DOHH2 (cell line): Measurements from ENCODE around the gene SS18L1.

ENCODE experiments used
- H3F3A ChIP-seq: fragments of 200-600 bp; sonication (generic), shearing (Covaris generic); 2 replicates; pipeline ENCODE4 v1.6.0; 2016; ENCODE audit warnings: antibody characterized with exemption, mild to moderate bottlenecking; ENCODE audit not compliant: control insufficient read depth, insufficient read depth
- H3K27ac ChIP-seq: fragments of 200-600 bp; sonication (generic); 2 replicates; pipeline ENCODE4 v1.5.1; 2014; ENCODE audit warnings: low read depth, mild to moderate bottlenecking, low read length, moderate library complexity
- H3K27me3 ChIP-seq: fragments of 200-600 bp; sonication (generic); 2 replicates; pipeline ENCODE4 v1.6.1; 2014; ENCODE audit warnings: mild to moderate bottlenecking, low read length, mixed read lengths; ENCODE audit not compliant: control insufficient read depth
- H3K36me3 ChIP-seq: fragments of 200-600 bp; sonication (generic); 2 replicates; pipeline ENCODE4 v1.6.1; 2014; ENCODE audit warnings: mild to moderate bottlenecking, low read length, moderate library complexity, mixed read lengths; ENCODE audit not compliant: control insufficient read depth
- H3K4me1 ChIP-seq: fragments of 200-600 bp; sonication (generic); 2 replicates; pipeline ENCODE4 v1.6.1; 2014; ENCODE audit warnings: mild to moderate bottlenecking, low read length, mixed read lengths; ENCODE audit not compliant: control insufficient read depth
- H3K4me2 ChIP-seq: fragments of 200-600 bp; sonication (generic); 2 replicates; pipeline ENCODE4 v1.6.0; 2014; ENCODE audit warnings: mild to moderate bottlenecking, low read length, moderate library complexity
- H3K4me3 ChIP-seq: fragments of 200-600 bp; sonication (generic); 2 replicates; pipeline ENCODE4 v1.5.1; 2014; ENCODE audit warnings: mild to moderate bottlenecking, low read length, mixed read lengths
- H3K79me2 ChIP-seq: fragments of 200-600 bp; sonication (generic); 2 replicates; pipeline ENCODE4 v1.6.1; 2014; ENCODE audit warnings: mild to moderate bottlenecking, low read length, mixed read lengths; ENCODE audit not compliant: control insufficient read depth
- H3K9me2 ChIP-seq: fragments of 200-600 bp; sonication (generic); replicated peaks from 2 replicates; pipeline ENCODE4 v1.6.1; 2014; ENCODE audit warnings: mild to moderate bottlenecking, low read length, mixed read lengths; ENCODE audit not compliant: control insufficient read depth
- H3K9me3 ChIP-seq: fragments of 200-600 bp; sonication (generic); 2 replicates; pipeline ENCODE4 v1.6.1; 2014; ENCODE audit warnings: antibody characterized with exemption, low read length, mixed read lengths; ENCODE audit not compliant: control insufficient read depth, insufficient read depth
- H4K20me1 ChIP-seq: fragments of 200-600 bp; sonication (generic); 2 replicates; pipeline ENCODE4 v1.6.0; 2014; ENCODE audit warnings: low read depth, mild to moderate bottlenecking, antibody characterized with exemption, low read length, moderate library complexity; ENCODE audit not compliant: control insufficient read depth, insufficient read depth
- EZH2phosphoT487 ChIP-seq: fragments of 200-600 bp; sonication (generic); IDR thresholded peaks from 2 replicates; pipeline ENCODE4 v1.6.1; 2017; ENCODE audit warnings: borderline replicate concordance, mild to moderate bottlenecking, antibody characterized with exemption, low read length, moderate library complexity, mixed read lengths
- TF ChIP-seq, protein P1 (sequence below): fragments of 200-600 bp; sonication (generic); IDR thresholded peaks from one replicate; pipeline ENCODE4 v1.5.1; 2014; ENCODE audit warnings: antibody characterized with exemption, mild to moderate bottlenecking, low read depth, low read length; ENCODE audit not compliant: poor library complexity, severe bottlenecking

The SS18L1 gene

DNA sequence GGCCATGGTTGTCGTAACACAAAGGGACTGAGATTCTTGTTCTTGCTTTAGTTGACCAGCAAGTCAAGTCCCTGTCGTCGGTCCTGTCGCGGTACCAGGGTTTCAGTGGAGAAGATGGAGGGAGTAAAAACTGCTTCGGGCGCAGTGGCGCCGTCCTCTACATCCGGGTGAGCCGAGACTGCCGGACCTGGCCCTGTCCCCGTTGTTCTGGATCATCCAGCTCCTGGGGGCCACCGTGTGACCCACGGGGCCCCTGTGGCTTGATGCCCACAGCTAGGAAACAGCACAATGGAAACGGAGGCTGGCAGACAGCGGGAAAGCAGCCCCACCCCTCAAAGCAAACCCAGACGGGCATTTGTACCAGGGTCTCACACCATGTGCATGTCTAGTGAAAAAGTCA is 54.2 kb downstream of the SS18L1 start:
- H3K9me2 ChIP-seq = no peaks in the 10 kb centered on the region
- H3K4me1 ChIP-seq = peaks cover 54% of the 10 kb centered on the region
- H3K27ac ChIP-seq = no peak overlapping the region
- peaks cover 59% of the 10 kb centered on the region for H3K36me3 ChIP-seq
- no peak for TF ChIP-seq EZH2phosphoT487
- TF ChIP-seq, protein P1, sequence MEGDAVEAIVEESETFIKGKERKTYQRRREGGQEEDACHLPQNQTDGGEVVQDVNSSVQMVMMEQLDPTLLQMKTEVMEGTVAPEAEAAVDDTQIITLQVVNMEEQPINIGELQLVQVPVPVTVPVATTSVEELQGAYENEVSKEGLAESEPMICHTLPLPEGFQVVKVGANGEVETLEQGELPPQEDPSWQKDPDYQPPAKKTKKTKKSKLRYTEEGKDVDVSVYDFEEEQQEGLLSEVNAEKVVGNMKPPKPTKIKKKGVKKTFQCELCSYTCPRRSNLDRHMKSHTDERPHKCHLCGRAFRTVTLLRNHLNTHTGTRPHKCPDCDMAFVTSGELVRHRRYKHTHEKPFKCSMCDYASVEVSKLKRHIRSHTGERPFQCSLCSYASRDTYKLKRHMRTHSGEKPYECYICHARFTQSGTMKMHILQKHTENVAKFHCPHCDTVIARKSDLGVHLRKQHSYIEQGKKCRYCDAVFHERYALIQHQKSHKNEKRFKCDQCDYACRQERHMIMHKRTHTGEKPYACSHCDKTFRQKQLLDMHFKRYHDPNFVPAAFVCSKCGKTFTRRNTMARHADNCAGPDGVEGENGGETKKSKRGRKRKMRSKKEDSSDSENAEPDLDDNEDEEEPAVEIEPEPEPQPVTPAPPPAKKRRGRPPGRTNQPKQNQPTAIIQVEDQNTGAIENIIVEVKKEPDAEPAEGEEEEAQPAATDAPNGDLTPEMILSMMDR = no peak
- H3K9me3 ChIP-seq = no peaks in the 10 kb centered on the region
- H3F3A ChIP-seq = peaks cover 17% of the 10 kb centered on the region
- H3K27me3 ChIP-seq = no peaks in the 10 kb centered on the region
- no peak overlapping the region for H3K4me2 ChIP-seq
- peaks cover 17% of the 10 kb centered on the region for H3K79me2 ChIP-seq
- H4K20me1 ChIP-seq = no peaks in the 10 kb centered on the region; the same call in 1 of the 2 replicates
- H3K4me3 ChIP-seq = no peak overlapping the region

DNA sequence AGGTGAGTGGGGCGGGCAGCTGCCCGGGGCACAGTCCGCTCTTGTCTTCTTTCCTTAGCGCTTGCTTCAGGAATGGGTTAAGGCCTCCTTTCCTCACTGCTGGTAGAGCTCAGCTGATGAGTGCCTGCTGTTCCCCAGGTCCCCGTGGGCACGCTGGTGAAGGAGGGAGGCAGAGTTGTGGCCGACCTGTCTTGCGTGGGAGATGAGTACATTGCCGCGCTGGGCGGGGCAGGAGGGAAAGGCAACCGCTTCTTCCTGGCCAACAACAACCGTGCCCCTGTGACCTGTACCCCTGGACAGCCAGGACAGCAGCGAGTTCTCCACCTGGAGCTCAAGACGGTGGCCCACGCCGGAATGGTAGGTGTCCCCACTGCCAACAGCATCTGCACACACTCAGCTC is 54.9 kb downstream of the SS18L1 start:
- peaks cover 59% of the 10 kb centered on the region for H3K4me1 ChIP-seq
- H3K27me3 ChIP-seq = no peaks in the 10 kb centered on the region
- H3K9me3 ChIP-seq = no peaks in the 10 kb centered on the region
- H3K36me3 ChIP-seq = peaks cover 59% of the 10 kb centered on the region
- peaks cover 15% of the 10 kb centered on the region; the same call in 1 of the 2 replicates for H3F3A ChIP-seq
- TF ChIP-seq, protein P1 = no peak
- TF ChIP-seq EZH2phosphoT487 = no peak
- H3K79me2 ChIP-seq = peaks cover 14% of the 10 kb centered on the region
- H3K4me3 ChIP-seq = no peak overlapping the region
- H3K4me2 ChIP-seq = no peak overlapping the region
- no peaks in the 10 kb centered on the region; the same call in 1 of the 2 replicates for H4K20me1 ChIP-seq
- H3K9me2 ChIP-seq = no peaks in the 10 kb centered on the region
- no peak overlapping the region for H3K27ac ChIP-seq

DNA sequence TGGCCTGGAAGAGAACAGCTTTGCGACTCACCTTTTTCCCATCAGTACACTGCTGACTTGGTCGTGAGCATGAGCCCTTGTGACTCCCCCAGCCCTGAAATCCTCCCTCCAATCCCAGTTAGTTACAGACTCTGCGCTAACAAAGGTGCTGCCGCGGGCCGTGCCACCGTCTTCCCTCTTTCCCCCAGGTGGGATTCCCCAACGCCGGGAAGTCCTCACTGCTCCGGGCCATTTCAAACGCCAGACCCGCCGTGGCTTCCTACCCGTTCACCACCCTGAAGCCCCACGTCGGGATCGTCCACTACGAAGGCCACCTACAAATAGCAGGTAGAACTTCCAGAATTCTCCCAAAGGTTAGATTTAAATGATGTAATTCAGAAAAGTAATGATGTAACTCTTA is 55.4 kb downstream of the SS18L1 start:
- peaks cover 59% of the 10 kb centered on the region for H3K36me3 ChIP-seq

More for the DNA sequence above, 55.4 kb downstream of the SS18L1 start:
- Histone ChIP-seq H3K79me2 (peaks cover 12% of the 10 kb centered on the region), H3K9me2 (no peaks in the 10 kb centered on the region), H3F3A (peaks cover 15% of the 10 kb centered on the region; the same call in 1 of the 2 replicates), H3K4me1 (peaks cover 60% of the 10 kb centered on the region), H3K4me3 (no peak overlapping the region), H4K20me1 (no peaks in the 10 kb centered on the region; the same call in 1 of the 2 replicates), H3K27ac (no peak overlapping the region), H3K4me2 (no peak overlapping the region), H3K27me3 (no peaks in the 10 kb centered on the region), H3K9me3 (no peaks in the 10 kb centered on the region)
- TF ChIP-seq, protein P1 = no peak
- TF ChIP-seq EZH2phosphoT487 = no peak
